K562 (cell line): ENCODE results near the gene NOTCH1. TPM values are rescaled to one million over a fixed set of nuclear protein-coding genes. Genes with fewer than 3 reads are reported as not detected.

Experiments
- ATAC-seq: fragments of 200-7000 bp; cut with Tn5 transposase; 3 replicates; pipeline ENCODE4 v1.9.1; 2020; ENCODE audit warnings: moderate library complexity
- BruUV-seq: library from RNA; stranded (reverse); fragments of 400-500 nt; replicated peaks from 2 replicates; lab custom pipeline; 2021; lab: Mats Ljungman, UMichigan
- CTCF ChIA-PET: fragments of 300-600 bp; formaldehyde crosslinking; extraction: SDS; loops from one replicate; lab custom pipeline; 2021; ENCODE audit warnings: low intra/inter-chr PET ratio; lab: Yijun Ruan, JAX
- POLR2A ChIA-PET: fragments of 300-600, 350-650 bp; sonication (Branson Sonifier 250); formaldehyde crosslinking; extraction: SDS; loops from one replicate; lab custom pipeline; 2021; ENCODE audit warnings: antibody characterized with exemption, inconsistent platforms; lab: Yijun Ruan, JAX
- DNase-seq, 4 experiments: peaks; one replicate each; pipeline versions ENCODE4 v3.0.0 to v3.0.0-alpha.2; 2011 to 2018; ENCODE audit warnings: low spot score in 3 of 4, mixed read lengths in 3 of 4; ENCODE audit errors: extremely low read depth in 1 of 4
- FAIRE-seq: peaks from 2 replicates; lab custom pipeline; 2011; peaks lifted over from hg19 to GRCh38; lab: Jason Lieb, UNC
- H2AFZ ChIP-seq: 2 replicates; pipeline ENCODE4 v1.6.0; 2011; ENCODE audit warnings: low read depth, low read length, control low read depth, inconsistent platforms
- H3K27ac ChIP-seq: fragments of 200-600 bp; 3 replicates; pipeline ENCODE4 v1.8.0; 2011; ENCODE audit warnings: low read depth, mild to moderate bottlenecking, control low read depth, inconsistent platforms, low read length, moderate library complexity, mixed read lengths; ENCODE audit errors: extremely low read depth
- H3K27me3 ChIP-seq, 2 experiments: fragments of 300-600 bp in 1 of 2; 2 replicates in 1 of 2; 3 replicates in 1 of 2; pipeline versions ENCODE4 v1.6.0 to v1.8.0; 2011; ENCODE audit warnings: inconsistent platforms in 2 of 2, low read length in 2 of 2, mild to moderate bottlenecking in 1 of 2, mixed read lengths in 1 of 2, moderate library complexity in 1 of 2; ENCODE audit not compliant: control insufficient read depth in 2 of 2, insufficient read depth in 2 of 2
- H3K36me3 ChIP-seq: fragments of 300-600 bp; 3 replicates; pipeline ENCODE4 v1.8.0; 2011; ENCODE audit warnings: mild to moderate bottlenecking, low read length, inconsistent platforms; ENCODE audit not compliant: control insufficient read depth, insufficient read depth
- H3K4me1 ChIP-seq, 2 experiments: fragments of 200-600 bp in 1 of 2; replicated peaks in 1 of 2; 2 replicates in 1 of 2; 3 replicates in 1 of 2; pipeline versions ENCODE4 v1.5.1 to v1.8.0; 2011; ENCODE audit warnings: inconsistent platforms in 2 of 2, low read length in 2 of 2, mild to moderate bottlenecking in 1 of 2, mixed read lengths in 1 of 2, moderate library complexity in 1 of 2; ENCODE audit not compliant: control insufficient read depth in 2 of 2, insufficient read depth in 2 of 2
- H3K4me2 ChIP-seq: 2 replicates; pipeline ENCODE4 v1.6.1; 2011; ENCODE audit warnings: low read length, control low read depth, inconsistent platforms, mixed read lengths; ENCODE audit not compliant: insufficient read depth
- H3K4me3 ChIP-seq: fragments of 200-600 bp; sonication (generic), shearing (Covaris generic); 2 replicates; pipeline ENCODE4 v1.5.1; 2016; ENCODE audit warnings: control low read depth, inconsistent platforms
- H3K79me2 ChIP-seq: fragments of 200-600 bp; 3 replicates; pipeline ENCODE4 v1.8.0; 2011; ENCODE audit warnings: low read length, inconsistent platforms; ENCODE audit not compliant: control insufficient read depth, insufficient read depth
- H3K9ac ChIP-seq, 2 experiments: 2 replicates each; pipeline versions ENCODE4 v1.6.0 to v1.6.1; 2011; ENCODE audit warnings: low read depth in 2 of 2, low read length in 2 of 2, control low read depth in 1 of 2, inconsistent platforms in 1 of 2, mild to moderate bottlenecking in 1 of 2, mixed read lengths in 1 of 2; ENCODE audit not compliant: insufficient read depth in 1 of 2
- H3K9me1 ChIP-seq: one replicate; pipeline ENCODE4 v1.6.0; 2011; ENCODE audit warnings: inconsistent platforms, mild to moderate bottlenecking, low read length, moderate library complexity; ENCODE audit not compliant: control insufficient read depth, insufficient read depth
- H3K9me3 ChIP-seq: replicated peaks from 2 replicates; pipeline ENCODE4 v1.5.1; 2011; ENCODE audit warnings: low read depth, low read length, inconsistent platforms; ENCODE audit not compliant: control insufficient read depth, insufficient read depth
- H4K20me1 ChIP-seq: replicated peaks from 2 replicates; pipeline ENCODE4 v1.6.1; 2011; ENCODE audit warnings: low read length, inconsistent platforms, mixed read lengths; ENCODE audit not compliant: control insufficient read depth, insufficient read depth
- ARID4B ChIP-seq: sonication (generic); formaldehyde crosslinking; IDR thresholded peaks from 2 replicates; pipeline ENCODE4 v1.8.0; 2022; ENCODE audit warnings: mild to moderate bottlenecking, missing genetic modification reagents
- ZNF584 ChIP-seq: fragments of 200-800 bp; sonication (Bioruptor generic); IDR thresholded peaks from 2 replicates; pipeline ENCODE4 v1.6.1; 2016; ENCODE audit warnings: low read depth, mild to moderate bottlenecking, missing genetic modification characterization, missing compliant biosample characterization
- WGBS: fragments of 100-300 bp; shearing (Covaris generic); methylation state at CpG from one replicate; pipeline ENCODE4 v1.1.6; 2016; ENCODE audit warnings: low coverage, mixed read lengths; ENCODE audit not compliant: insufficient coverage; ENCODE audit errors: missing lambda C conversion rate; 5-methylcytosine and 5-hydroxymethylcytosine counted together
- in situ Hi-C: fragments of 300-500 bp; cut with MboI; formaldehyde crosslinking; loops from 4 replicates; pipeline ENCODE4 v1.15.0; 2018; ENCODE audit warnings: inconsistent platforms, mixed read lengths
- intact Hi-C: fragments of 100-400 bp; cut with micrococcal nuclease; formaldehyde crosslinking; loops from 2 replicates; pipeline ENCODE4 v1.14.2; 2022
- polyA plus RNA-seq, 8 experiments: library from polyadenylated mRNA; depleted of rRNA in 4 of 8; stranded (reverse) in 5 of 8; unstranded in 3 of 8; fragments of >200 nt; fragmentation: Nextera tagmentation in 2 of 8; fragmentation: Illumina TruSeq in 1 of 8; extraction: Ambion mirVana in 2 of 8; extraction: Trizol in 1 of 8; gene quantifications; 2 replicates each; pipeline versions ENCODE4 v1.2.1 to v1.2.3, GENCODE V29; 2011 to 2014; ENCODE audit warnings: inconsistent platforms in 1 of 8, missing spikeins in 1 of 8
- total RNA-seq, 7 experiments: library from RNA; depleted of rRNA in 6 of 7; stranded (reverse); fragments of >200 nt in 6 of 7; fragmentation: Illumina TruSeq in 2 of 7; extraction: Trizol in 2 of 7; gene quantifications; 2 replicates each; pipeline versions ENCODE4 v1.2.1 to v1.2.3, GENCODE V29; 2011 to 2021; ENCODE audit warnings: low replicate concordance in 1 of 7

NOTCH1 gene
- total and polyA plus RNA-seq, 9 of the 15 experiments (the other 6 are each of a cell fraction or from before 2014, with no cell fraction given) = 0.03 to 31.4 (median 2.3) TPM

GRCh38 chr9:136481558-136481957 lies 64.3 kb downstream of the NOTCH1 start:
- intact Hi-C loops = no loop called here
- no peak for DNase-seq
- H3K27ac ChIP-seq = peak overlapping the region; percentile 18; the same call in 1 of the 3 replicates

More at GRCh38 chr9:136481558-136481957, 64.3 kb downstream of the NOTCH1 start:
- peaks cover 17 to 35% of the 10 kb centered on the region in 2 experiments for H3K4me1 ChIP-seq
- ATAC-seq (no peak), FAIRE-seq (peak; percentile 37)
- TF ChIP-seq ZNF584 (CRISPR knock-in tag) (no peak), ARID4B (CRISPR knock-in tag) (0 out of 2 replicates have a peak, but pooled peaks have one; percentile 42)
- WGBS = 8% methylated on average over 5 of the region's 5 CpGs
- no TSS peak for BruUV-seq
- peaks cover 35% of the 10 kb centered on the region for H4K20me1 ChIP-seq
- H3K4me3 ChIP-seq = peak overlapping the region; percentile 97
- H3K4me2 ChIP-seq = peak overlapping the region; percentile 97
- H3K27me3 ChIP-seq = peaks cover 0 to 2% of the 10 kb centered on the region in 2 experiments; a peak in 1 of 5 replicates
- peaks cover 38% of the 10 kb centered on the region; the same call in 2 of the 3 replicates for H3K36me3 ChIP-seq
- in situ Hi-C loops = no loop called here
- H3K9ac ChIP-seq = peak overlapping the region; percentile 79 to 98; a peak in 3 of 4 replicates
- no peak overlapping the region for H2AFZ ChIP-seq
- POLR2A ChIA-PET = interaction anchor here (3.8 kb wide), 1 partner anchor 11 kb away, joined by 17 read pairs; no protein-coding TSS in a partner anchor
- H3K9me1 ChIP-seq = no peaks in the 10 kb centered on the region
- peaks cover 58% of the 10 kb centered on the region for H3K79me2 ChIP-seq
- H3K9me3 ChIP-seq = no peaks in the 10 kb centered on the region
- CTCF ChIA-PET = no interaction called here
